ENCODE results near the gene FKBP1B. TPM values are rescaled to one million over a fixed set of nuclear protein-coding genes. Genes with fewer than 3 reads are reported as not detected.

FKBP1B gene
- total RNA-seq, 4 donors from 2014 or later, result 3.6 to 8.7 (median 7.3) TPM

DNA sequence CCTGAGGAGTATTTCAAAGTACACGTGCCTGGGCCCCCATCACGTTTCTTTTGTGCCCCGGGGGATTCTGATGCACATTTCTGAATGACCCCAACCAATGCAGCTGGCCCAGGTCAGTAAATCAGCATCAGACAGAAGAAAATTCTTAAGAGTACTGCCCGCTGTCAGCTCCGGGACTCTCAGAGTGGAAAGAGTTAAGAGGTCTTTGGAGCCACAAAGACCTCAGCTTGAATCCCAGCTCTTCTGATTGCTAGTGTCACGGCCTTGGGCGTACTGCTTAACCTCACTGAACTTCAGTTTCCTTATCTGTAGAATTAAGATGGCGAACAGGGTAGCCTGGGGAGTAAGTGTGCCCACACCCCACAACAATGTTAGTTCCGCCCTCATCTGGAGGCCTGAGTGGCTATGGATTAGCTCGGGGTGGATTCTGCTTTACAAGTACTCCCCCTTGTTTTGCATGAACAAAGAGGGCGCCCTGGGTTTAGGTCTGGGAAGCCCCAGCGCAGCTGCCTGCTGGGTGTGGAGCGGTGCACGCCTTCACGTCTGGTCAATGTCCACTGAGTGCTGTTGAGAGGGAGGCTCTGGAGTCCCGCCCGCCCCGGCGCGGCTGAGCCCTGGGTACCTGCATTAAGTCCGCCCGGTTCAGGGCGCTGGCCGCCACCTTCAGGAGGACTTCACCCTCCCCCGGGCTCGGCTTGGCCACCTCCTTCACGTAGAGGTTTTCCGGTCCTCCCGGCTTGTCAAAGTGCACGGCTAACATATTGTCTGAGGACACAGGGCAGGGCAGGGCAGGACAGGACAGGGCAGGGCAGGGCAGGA is 34.2 kb downstream of the FKBP1B start:
- TF ChIP-seq, protein P1, sequence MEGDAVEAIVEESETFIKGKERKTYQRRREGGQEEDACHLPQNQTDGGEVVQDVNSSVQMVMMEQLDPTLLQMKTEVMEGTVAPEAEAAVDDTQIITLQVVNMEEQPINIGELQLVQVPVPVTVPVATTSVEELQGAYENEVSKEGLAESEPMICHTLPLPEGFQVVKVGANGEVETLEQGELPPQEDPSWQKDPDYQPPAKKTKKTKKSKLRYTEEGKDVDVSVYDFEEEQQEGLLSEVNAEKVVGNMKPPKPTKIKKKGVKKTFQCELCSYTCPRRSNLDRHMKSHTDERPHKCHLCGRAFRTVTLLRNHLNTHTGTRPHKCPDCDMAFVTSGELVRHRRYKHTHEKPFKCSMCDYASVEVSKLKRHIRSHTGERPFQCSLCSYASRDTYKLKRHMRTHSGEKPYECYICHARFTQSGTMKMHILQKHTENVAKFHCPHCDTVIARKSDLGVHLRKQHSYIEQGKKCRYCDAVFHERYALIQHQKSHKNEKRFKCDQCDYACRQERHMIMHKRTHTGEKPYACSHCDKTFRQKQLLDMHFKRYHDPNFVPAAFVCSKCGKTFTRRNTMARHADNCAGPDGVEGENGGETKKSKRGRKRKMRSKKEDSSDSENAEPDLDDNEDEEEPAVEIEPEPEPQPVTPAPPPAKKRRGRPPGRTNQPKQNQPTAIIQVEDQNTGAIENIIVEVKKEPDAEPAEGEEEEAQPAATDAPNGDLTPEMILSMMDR (IDR thresholded peaks at IDR 0.05; ENCODE audit: low read depth), result no peak

DNA sequence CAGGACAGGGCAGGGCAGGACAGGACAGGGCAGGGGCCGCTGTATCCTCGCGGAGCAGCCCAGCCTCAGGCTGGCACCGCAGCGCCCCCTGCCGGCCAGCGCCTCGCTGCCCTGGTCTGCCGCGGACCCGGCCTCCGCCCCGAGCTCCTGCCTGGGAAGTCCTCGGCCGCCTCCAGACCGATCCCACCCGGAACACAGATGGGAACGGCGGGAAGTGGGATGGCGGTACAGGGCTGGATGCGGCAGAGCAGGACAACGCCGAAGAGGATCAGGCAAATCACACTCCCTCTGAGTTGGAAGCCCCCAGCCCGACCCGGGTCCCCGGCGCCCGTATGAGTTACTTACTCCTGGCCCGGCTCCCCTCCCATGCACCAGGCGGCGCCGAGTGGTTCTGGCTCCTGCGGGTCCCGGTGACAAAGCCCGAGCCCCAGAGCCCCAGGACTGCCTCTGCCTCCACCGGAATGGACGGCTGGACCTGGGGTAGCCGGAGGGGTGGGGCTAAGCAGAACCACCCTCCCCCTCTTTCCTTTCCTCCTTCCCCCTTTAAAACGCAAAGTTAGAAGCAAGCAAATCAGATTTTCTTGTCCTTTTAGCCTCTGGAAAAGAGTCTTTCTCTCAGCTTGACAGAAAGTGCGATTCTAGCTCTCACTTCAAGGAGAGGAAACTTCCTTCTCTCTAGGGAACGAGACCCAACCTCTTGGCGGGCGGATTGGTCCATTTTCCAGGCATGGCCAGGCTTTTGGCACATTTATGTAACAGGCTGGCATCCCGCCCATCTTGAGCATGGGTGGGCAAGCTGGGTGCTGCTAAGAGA is 35.1 kb downstream of the FKBP1B start, which contains the start of gene TP53I3:
Gene TP53I3, minus strand, starts transcription at position 449 of the 814 bp plus-strand sequence. CDS start 508 bp downstream, outside the sequence.
- TF ChIP-seq, protein P1 (IDR thresholded peaks at IDR 0.05; ENCODE audit: low read depth), result no peak

DNA sequence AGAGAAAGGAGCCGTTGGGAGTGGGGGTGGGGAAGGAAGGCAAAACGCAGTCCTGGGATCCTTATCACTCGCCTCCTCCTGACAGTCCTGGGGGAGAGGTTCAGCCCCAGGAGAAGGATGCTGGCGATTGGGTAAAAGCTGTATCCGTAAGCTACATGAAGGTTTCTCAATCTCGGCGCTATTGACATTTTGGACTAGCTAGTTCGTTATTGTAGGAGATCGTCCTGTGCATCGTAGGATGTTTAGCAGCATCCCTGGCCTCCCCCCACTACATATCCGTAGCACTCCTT is 35.6 kb downstream of the FKBP1B start:
- TF ChIP-seq, protein P1 (IDR thresholded peaks at IDR 0.05; ENCODE audit: low read depth), result no peak

DNA sequence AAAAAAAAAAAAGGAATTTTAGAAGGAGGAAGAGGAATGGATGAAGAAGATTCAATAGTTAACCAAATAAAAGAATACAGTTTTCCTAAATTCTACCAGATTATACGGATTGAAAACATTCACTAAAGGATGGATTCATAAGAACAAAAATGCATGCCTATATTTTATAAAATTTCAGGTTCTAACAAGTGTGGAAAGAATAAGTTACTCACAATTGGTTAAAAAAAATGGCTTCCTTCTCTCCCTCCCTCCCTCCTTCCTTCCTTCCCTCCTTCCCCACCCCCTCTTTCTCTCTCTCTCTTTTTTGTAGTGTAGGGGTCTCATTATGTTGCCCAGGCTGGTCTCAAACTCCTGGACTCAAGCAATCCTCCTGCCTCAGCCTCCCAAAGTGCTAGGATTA is 36.7 kb downstream of the FKBP1B start:
- TF ChIP-seq, protein P1 (IDR thresholded peaks at IDR 0.05; ENCODE audit: low read depth), result no peak

DNA sequence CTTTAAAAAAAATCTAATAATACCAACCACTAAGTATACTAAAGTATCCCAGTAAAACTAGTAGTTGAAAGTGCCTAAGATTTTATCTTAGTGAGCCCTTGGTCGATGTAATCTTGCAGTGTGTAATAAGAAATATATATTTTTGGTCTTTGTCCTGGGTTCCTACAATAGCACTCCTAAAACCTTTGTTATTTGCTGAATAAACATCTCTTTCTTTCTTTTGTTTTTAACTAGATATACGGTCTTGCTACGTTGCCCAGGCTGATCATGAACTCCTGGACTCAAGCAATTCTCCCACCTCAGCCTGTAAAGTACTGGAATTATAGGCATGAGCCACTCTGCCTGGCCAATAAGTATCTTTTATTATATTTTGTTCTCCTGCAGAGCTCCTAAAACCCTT is 37.5 kb downstream of the FKBP1B start:
- TF ChIP-seq, protein P1 (IDR thresholded peaks at IDR 0.05; ENCODE audit: low read depth), result no peak

DNA sequence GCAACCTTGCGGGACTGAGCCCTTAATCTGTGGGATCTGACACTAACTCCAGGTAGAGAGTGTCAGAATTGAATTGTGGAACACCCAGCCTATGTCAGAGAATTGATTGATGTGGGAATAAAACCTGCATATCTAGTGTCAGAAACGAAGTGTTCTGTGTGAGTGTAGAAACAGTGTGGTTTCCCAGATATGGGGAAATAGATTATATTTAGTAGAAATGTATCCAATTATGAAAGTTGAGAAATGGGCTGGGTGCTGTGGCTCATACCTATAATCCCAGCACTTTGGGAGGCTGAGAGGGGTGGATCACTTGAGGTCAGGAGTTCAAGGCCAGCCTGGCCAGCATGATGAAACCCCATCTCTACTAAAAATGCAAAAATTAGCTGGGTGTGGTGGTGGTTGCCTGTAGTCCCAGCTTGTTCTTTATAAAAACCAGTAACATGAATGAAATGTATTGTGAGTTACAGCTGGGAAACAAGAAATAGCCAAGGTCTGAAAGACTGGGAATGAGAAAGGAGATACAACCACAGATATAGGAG is 39.3 kb downstream of the FKBP1B start:
- TF ChIP-seq, protein P1 (IDR thresholded peaks at IDR 0.05; ENCODE audit: low read depth), result no peak

DNA sequence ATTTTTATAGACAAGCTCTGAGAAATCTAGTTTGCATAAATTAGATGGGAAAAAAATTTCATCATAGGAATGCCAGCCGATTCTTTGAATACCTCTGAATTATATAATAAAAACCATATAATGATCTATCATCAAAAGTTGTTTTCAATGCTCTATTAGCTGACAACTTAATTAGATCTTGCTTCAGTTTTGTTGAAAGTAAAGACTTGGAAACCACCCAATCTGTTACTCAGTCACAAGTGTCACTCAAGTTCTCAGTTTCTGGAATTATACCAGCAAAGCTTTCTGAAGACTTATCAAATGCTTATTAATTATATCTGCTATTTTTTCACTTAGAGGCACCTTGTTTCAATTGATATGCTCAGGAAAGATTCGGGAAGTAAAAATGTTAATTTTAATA is 52.5 kb downstream of the FKBP1B start:
- TF ChIP-seq, protein P1 (IDR thresholded peaks at IDR 0.05; ENCODE audit: low read depth), result no peak
